Coronary artery (tissue), 2 donors: ENCODE measurements around the gene BCL11A.

ENCODE experiments used
- DNase-seq: peaks from one replicate; pipeline ENCODE4 v3.0.0-alpha.2; 2017; ENCODE audit warnings: low spot score
- H3K27ac ChIP-seq, 2 donors: fragments of 200-600 bp; sonication (generic); one replicate each; pipeline ENCODE4 v1.5.1; 2016 to 2019
- H3K4me3 ChIP-seq: fragments of 200-600 bp; sonication (generic); 2 replicates; pipeline ENCODE4 v1.5.1; 2016; ENCODE audit warnings: mild to moderate bottlenecking, moderate library complexity
- CTCF ChIP-seq: fragments of 200-600 bp; sonication (generic); IDR thresholded peaks from one replicate; pipeline ENCODE4 v1.5.1; 2019; ENCODE audit warnings: antibody characterized with exemption

The BCL11A gene

GRCh38 chr2:60469536-60470317 is 83.7 kb downstream of the BCL11A start:
- Histone ChIP-seq H3K4me3 (no peak overlapping the region), H3K27ac (no peak overlapping the region)
- no peak for DNase-seq
- TF ChIP-seq CTCF = no peak

GRCh38 chr2:60468382-60469085 is 84.9 kb downstream of the BCL11A start:
- H3K4me3 ChIP-seq = no peak overlapping the region
- H3K27ac ChIP-seq = no peak overlapping the region
- TF ChIP-seq CTCF = no peak
- no peak for DNase-seq

- no peak overlapping the region for H3K27ac ChIP-seq
Observed at GRCh38 chr2:60466161-60466702, 87.2 kb downstream of the BCL11A start.

GRCh38 chr2:60465736-60466135 is 87.7 kb downstream of the BCL11A start:
- H3K27ac ChIP-seq = no peak overlapping the region
- TF ChIP-seq CTCF = no peak
- H3K4me3 ChIP-seq = no peak overlapping the region
- DNase-seq = no peak

More at GRCh38 chr2:60466161-60466702, 87.2 kb downstream of the BCL11A start:
- no peak overlapping the region for H3K4me3 ChIP-seq
- no peak for TF ChIP-seq CTCF
- no peak for DNase-seq

GRCh38 chr2:60463249-60463648 is 90.2 kb downstream of the BCL11A start:
- no peak overlapping the region for H3K4me3 ChIP-seq
- no peak for TF ChIP-seq CTCF
- H3K27ac ChIP-seq = no peak overlapping the region
- no peak for DNase-seq

- no peak for TF ChIP-seq CTCF
- no peak overlapping the region for H3K27ac ChIP-seq
- no peak overlapping the region for H3K4me3 ChIP-seq
- DNase-seq = no peak
Observed at GRCh38 chr2:60461421-60462108, 91.9 kb downstream of the BCL11A start.
